Measurements from ENCODE around the gene CEP104. TPM values are rescaled to one million over a fixed set of nuclear protein-coding genes. Genes with fewer than 3 reads are reported as not detected.
"Not testable (repeated sequence)": the region's sequence is repeated elsewhere in the genome, so short reads cannot be mapped to it uniquely, and the experiment has no call there.

Gene CEP104
- total RNA-seq, 1 donor from 2014 or later: 32.0 TPM

GRCh38 chr1:3810149-3810761, 46.8 kb downstream of the CEP104 start:
- DNase-seq (ENCODE audit: low spot score); intact Hi-C loops (cut with DNase I): not testable (repeated sequence)

DNA sequence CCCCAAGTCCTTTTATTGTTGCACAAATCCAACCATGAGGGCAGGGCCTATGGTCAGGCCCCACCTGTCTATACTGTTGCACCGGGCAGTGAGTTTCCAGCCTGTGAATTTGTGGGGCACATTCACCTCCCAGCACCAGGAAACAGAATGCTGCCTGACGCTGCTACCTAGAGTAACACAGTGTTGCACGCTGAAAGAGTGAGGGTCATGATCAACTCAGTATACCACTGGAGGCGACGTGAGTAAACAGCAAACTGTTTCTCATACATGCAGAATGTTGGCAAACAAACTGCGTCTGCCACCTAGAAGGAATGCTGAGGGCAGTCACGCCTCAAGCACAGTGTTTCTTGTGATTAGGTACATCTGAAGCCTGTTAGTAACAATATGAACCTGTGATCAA, 47.3 kb downstream of the CEP104 start:
- intact Hi-C loops (cut with DNase I): no loop called here
- no peak for DNase-seq (ENCODE audit: low spot score)

- intact Hi-C loops (cut with DNase I): no loop called here
- no peak for DNase-seq (ENCODE audit: low spot score)
Measured at GRCh38 chr1:3807769-3808168, 49.2 kb downstream of the CEP104 start.

GRCh38 chr1:3805038-3805437, 52.0 kb downstream of the CEP104 start:
- DNase-seq (ENCODE audit: low spot score): no peak
- intact Hi-C loops (cut with DNase I): no loop called here

GRCh38 chr1:3804627-3804944, 52.4 kb downstream of the CEP104 start:
- intact Hi-C loops (cut with DNase I); DNase-seq (ENCODE audit: low spot score): not testable (repeated sequence)

DNA sequence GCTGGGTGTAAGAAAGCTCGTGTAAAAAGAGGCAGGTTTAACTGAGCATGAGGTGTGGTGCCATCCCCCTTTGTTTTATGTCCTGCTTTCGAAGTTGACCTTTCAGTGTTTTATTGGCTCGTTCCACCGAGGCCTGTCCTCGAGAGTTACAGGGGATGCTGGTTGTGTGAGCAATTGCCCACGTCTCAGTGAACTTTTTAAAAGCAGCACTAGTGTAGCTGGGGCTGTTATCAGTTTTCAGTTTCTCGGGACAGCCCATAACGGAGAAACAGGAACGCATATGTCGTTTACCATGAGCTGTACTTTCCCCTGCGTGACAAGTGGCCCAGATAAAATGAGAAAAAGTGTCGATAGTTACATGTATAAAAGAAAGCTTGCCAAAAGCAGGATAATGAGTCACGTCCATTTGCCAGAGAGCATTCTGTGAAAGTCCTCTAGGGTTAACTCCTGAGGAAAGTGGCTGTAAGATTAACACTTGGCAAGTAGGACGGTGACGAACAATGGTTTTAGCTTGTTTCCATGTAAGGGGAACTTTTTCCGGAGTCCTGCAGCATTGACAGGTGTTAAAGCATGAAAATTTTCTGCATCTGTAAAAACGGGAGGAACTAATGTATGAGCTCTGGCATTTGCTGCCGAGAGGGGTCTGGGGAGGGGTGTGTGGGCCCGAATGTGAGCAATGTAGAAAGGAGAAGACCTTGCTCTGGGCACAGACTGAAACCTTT, 52.9 kb downstream of the CEP104 start:
- peak; percentile 1 for DNase-seq (ENCODE audit: low spot score)
- intact Hi-C loops (cut with DNase I): no loop called here

GRCh38 chr1:3800795-3801194, 56.2 kb downstream of the CEP104 start:
- intact Hi-C loops (cut with DNase I); DNase-seq (ENCODE audit: low spot score): not testable (repeated sequence)

DNA sequence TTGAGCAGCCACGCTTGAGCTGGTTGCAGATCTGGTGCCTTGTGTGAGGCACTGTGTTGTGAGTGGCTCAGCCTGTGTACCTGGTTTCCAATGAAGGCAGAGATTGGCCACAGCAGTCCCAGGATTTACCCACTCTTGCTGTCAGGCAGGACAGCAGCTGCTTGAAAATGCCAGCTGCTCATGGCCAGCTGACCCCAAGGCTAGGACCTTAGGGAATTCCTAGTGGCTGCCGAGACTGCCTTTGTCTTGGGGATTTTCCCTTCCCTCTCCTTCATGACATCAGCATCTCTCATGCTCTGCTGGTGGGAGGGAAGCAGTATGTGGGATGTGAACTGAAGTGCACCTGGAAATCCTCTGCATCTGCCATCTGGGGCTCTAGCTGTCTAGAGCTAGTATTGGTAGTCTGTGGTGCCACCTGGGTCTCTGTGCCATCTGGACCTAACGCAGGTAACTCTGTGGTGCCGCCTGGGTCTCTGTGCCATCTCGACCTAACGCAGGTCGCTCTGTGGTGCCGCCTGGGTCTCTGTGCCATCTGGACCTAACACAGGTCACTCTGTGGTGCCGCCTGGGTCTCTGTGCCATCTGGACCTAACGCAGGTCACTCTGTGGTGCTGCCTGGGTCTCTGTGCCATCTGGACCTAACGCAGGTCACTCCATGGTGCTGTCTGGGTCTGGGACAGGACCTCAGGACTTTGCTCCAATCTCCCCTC, 56.9 kb downstream of the CEP104 start:
- intact Hi-C loops (cut with DNase I): loop anchor here (10.0 kb wide), 1 partner anchor 175 kb away; the partner anchor contains the start of gene TPRG1L
- no peak for DNase-seq (ENCODE audit: low spot score)

- intact Hi-C loops (cut with DNase I): loop anchor here (2.0 to 10.0 kb wide), 3 partner anchors 50 to 172 kb away; partner anchors contain the start of genes C1orf174 and TPRG1L
- DNase-seq (ENCODE audit: low spot score): peak; percentile 98
Measured at GRCh38 chr1:3796215-3797061, 60.6 kb downstream of the CEP104 start, which contains the start of gene LRRC47. Gene LRRC47 (minus strand): TSS chr1:3796498. CDS start chr1:3796476, 22 bp downstream.

- intact Hi-C loops (cut with DNase I): loop anchor here (2.0 to 10.0 kb wide), 3 partner anchors 49 to 171 kb away; partner anchors contain the start of genes C1orf174 and TPRG1L
- no peak for DNase-seq (ENCODE audit: low spot score)
Measured at GRCh38 chr1:3795453-3796214, 61.4 kb downstream of the CEP104 start.

GRCh38 chr1:3790952-3791351, 66.1 kb downstream of the CEP104 start:
- intact Hi-C loops (cut with DNase I): loop anchor here (10.0 kb wide), 1 partner anchor 166 kb away; the partner anchor contains the start of gene TPRG1L
- DNase-seq (ENCODE audit: low spot score): peak; percentile 68

GRCh38 chr1:3790500-3790923, 66.5 kb downstream of the CEP104 start:
- peak; percentile 69 for DNase-seq (ENCODE audit: low spot score)
- intact Hi-C loops (cut with DNase I): loop anchor here (10.0 kb wide), 1 partner anchor 166 kb away; the partner anchor contains the start of gene TPRG1L

- intact Hi-C loops (cut with DNase I): loop anchor here (10.0 kb wide), 1 partner anchor 165 kb away; the partner anchor contains the start of gene TPRG1L
- no peak for DNase-seq (ENCODE audit: low spot score)
Measured at GRCh38 chr1:3789421-3790300, 67.3 kb downstream of the CEP104 start.

- intact Hi-C loops (cut with DNase I): no loop called here
- DNase-seq (ENCODE audit: low spot score): no peak
Measured at GRCh38 chr1:3788756-3789420, 68.1 kb downstream of the CEP104 start.

GRCh38 chr1:3787745-3788605, 69.0 kb downstream of the CEP104 start:
- DNase-seq (ENCODE audit: low spot score): no peak
- intact Hi-C loops (cut with DNase I): no loop called here

DNA sequence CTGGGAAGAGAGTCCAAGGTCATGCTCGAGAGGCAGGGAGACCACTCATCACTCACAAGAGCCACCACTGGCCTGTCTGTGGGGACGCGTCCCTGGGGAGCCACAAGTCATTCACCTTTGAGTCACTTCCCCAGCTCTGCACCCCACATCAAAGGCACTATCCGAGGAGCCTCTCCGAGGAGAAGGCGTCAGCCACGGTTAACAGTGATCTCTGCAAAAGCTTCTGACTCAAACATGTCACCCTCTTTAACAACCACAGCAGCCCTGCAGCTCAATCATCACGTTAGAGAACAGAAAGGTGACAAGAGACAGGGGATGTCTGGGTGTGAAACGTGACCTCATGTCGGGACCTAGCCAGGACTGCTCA, 69.7 kb downstream of the CEP104 start:
- intact Hi-C loops (cut with DNase I): no loop called here
- DNase-seq (ENCODE audit: low spot score): no peak
